ENCODE data around the gene SLC6A1.

The SLC6A1 gene

GRCh38 chr3:10972072-10972782, 20.3 kb upstream of the SLC6A1 start:
- DNase-seq = no peak

DNA sequence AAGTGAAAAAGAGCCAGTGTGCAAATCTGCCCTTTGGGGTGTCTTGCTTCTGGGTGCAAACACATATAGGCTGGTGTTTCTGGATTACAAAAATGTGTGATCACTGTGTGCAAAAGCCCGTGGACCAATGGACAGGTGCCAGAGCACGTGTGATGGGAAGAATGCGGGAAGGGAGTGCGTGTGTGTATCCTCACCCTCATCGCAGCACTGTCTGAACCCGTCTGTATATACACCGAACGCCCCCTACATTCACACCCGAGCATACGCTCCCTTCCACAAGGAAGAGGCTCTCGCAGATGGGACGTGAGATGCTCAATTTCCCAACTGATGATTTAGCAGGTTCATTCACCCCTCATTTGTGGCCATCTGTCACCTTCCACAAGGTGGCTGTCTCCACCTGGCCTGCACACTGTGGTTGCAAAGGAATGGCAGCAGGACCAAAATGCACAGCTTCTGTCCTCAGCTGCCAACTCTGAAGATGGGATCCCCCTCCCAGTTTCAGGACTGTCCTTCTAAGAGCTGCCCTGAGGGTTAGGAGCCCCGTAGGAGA, 19.4 kb upstream of the SLC6A1 start:
- DNase-seq = no peak

DNA sequence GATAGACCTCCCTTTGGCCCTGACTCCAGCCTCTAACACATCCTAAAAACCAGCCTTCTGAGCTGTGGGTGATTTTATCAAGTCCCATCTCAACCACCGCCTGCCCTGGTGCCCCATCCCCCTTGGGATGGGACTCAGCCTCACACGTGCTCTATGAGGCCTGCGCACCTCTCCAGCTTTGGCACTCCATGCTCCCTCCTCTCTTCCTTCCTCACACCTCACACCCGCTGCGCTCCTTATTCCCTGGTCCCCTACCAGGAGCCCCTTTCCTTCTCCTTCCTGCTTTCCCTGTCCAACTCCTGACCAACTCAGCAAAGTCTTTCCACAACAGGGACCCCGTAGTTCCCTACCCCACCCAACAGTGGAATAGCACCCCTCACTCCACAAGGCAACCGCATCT, 18.4 kb upstream of the SLC6A1 start:
- no peak for DNase-seq

DNA sequence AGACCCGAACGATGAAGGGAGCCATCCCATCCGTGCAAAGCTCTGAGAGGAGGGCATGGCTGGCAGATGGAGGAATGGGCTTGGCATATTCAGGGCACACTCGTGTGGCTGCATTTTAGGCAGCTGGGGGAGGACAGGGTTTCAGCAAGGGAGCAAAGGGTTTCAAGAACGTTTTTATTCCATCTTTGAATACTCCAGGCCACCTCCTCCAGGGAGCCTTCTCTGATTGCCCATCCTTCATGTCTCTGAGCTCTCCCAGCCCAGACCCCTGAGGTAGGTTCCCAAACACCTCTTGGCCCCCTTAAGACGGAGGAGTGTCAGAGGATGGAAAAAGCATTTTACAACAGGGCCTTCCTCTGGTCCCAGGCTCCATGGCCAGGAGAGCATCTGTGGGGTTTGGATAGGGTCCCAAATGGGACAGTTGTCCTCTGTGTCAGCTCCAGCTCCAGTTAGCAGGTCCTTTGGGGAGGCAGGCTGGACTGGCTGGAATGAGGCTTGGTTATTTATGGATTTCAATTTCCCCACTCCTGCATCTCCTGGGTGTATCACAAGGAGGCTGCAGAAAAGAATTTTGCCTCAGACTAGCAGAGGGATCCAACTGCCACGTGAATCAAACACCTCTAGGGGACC, 17.7 kb upstream of the SLC6A1 start:
- DNase-seq = no peak

GRCh38 chr3:10975695-10976234, 16.8 kb upstream of the SLC6A1 start:
- DNase-seq = no peak

DNA sequence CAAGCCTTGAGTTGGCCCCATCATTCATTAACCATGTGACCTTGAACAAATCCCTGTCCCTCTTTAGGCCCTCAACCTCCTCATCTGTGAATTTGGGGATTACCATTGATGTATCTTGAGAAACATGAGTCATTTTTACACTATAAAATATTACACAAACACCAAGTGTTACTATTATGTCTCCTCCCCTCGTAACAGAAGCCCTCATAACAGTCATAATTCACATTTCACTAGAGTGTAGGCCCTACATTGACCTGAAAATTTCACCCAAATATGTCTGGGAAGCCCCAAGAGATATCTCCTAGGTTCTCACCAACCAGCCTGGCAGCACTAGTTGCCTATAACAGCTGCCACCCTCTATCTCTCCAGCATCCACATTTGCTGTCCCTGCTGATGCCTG, 15.8 kb upstream of the SLC6A1 start:
- DNase-seq = no peak

DNA sequence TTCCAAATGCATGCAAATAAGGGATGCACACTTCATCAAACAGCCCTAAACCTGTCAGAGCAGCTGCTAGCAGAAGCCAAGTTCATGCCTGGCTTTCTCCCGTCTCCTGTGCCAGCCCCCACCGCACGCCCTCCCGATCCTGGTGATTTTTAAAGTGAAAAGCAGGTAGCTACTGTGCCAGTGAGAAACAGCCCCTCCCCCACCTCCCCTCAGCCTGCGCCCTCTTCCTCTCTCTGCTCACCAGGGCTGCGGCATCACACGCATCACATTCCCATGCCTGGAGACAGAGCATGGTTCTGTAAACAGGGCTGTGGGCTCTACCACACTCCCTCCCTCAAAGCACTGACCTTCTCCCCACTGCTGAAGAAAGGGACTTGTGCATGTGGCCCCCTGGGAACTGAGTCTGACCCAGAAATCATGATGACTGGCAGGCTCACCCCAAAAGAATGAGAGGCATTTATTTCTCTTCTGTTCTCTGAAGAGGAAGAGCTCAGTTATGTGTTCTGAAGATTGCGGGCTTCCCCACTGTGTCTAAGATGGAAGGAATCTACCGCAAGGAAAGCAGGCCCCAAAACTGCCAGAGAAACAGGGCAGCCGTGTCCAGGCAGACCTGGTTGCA, 14.5 kb upstream of the SLC6A1 start:
- no peak for DNase-seq

DNA sequence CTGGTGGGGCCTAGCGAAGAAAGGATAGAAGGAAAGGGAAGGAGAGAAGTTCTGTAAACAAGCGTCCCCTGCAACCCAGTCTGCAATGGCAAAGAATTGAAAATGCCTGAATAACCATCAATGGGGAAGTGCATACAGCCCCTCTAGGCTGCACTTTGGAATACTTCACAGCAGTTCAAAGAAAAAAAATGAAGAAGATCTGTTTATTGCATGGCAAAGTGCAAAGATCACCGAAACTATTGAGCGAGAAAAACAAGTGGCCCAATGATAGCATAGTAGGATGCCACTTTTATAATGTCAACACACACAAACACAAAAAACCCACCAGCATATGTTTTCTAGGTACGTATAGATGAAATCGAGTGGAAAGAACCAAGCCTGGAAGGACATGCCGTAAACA, 13.6 kb upstream of the SLC6A1 start:
- DNase-seq = no peak

GRCh38 chr3:10980312-10980711, 12.2 kb upstream of the SLC6A1 start:
- no peak for DNase-seq

DNA sequence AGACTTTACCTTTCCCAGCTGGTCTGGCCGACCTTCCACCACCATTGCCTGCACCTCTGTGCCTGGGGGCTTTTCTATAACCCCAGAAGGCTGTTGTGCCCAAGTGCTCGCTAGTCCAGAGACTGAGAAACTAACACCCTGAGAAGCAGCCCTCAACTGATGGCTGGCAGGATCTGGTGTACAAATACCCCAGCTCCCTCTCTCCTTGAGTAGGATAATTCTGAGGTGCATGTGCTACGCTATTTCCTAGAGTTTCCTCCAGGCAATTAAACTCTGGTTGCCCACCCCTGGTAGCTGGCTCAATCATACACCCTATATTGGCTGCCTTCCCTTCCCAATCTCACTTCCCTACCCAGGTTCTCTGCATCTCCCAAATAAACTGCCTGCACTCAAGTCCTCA, 11.5 kb upstream of the SLC6A1 start:
- DNase-seq = no peak

DNA sequence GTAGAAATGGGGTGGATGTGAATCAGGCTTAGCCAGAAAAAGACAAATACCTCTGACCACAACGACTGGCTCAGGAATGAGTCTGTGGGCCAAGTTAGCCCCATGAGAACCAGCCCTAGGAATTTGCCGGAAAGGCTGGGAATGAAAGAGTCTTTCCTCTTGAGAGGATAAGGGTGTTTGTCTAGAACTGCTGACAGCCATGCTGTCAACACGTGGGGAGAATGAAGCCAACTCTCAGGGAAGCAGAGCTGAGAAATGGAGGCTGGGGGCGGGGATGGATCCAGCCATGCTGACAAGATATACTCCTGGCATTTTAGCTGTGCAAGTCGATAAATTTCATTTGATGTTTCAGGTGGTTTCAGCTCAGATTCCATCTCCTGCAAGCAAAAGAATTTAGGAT, 10.6 kb upstream of the SLC6A1 start:
- DNase-seq = no peak

- no peak for DNase-seq
Measured at GRCh38 chr3:10982782-10983181, 9.8 kb upstream of the SLC6A1 start.

DNA sequence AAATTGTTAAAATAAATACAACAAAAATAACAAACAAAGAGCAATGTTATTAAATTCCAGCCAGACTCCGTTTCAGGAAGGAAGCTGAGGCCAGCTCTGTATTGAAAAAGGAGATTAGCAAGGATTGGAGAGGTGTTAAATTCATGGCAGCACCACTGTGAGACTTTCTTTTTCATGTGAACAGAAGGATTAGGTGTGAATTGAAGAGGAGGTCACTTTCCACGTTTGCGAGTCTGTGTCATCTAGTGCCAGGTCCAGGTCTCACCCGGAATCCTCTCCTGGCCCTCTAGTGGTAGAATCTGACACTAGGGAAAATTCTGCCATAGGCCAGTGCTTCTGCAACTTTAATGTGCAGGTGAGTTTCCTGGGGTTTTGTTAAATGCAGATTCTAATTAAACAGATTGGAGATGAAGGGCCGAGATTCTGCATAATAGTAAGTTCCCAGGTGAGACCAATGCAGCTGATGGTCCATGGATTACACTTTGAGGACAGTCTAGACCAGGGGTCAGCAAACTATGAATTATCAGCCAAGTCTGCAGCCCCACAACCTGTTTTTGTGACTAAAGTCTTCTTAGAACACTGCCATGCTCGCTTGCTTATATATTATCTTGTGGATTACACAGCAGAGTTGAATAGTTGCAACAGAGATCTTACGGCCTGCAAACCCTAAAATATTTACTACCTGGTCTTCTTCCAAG, 9.2 kb upstream of the SLC6A1 start:
- DNase-seq = peak; percentile 21

- DNase-seq = no peak
Measured at GRCh38 chr3:10984371-10984896, 8.1 kb upstream of the SLC6A1 start.

GRCh38 chr3:10985181-10985580, 7.4 kb upstream of the SLC6A1 start:
- DNase-seq = no peak

- DNase-seq = no peak
Measured at GRCh38 chr3:10986592-10986991, 6.0 kb upstream of the SLC6A1 start.

DNA sequence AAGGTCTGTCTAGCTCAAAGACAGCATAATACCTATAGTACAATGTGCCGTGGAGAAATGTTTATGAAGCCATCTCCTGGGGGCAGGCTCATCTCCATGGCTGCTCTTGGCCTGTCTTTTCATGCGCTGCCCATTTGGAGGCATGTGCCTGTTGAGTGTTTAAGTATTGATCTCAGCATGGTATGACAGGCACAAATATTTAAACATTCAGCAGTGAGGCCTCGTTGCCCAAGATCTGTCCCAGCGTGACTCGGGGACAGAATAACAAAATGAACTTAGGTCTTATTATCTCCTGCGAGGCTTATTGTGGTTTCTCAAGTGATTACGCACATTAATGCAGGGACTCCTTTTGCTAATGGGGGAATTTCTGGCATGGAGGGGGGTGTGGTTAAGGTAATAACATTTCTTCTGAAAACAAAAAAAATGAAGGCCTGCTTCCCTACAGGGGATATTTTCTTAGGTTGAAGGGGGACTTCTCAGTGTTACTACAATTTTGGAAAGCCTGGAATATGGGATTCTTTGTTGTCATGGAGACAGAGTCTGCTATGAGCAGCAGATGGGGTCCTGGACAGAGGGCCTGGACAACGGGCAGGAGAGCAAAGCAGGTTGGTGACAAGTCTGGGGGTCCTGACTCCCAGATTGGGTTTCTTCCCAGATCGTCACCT, 4.4 kb upstream of the SLC6A1 start:
- no peak for DNase-seq

DNA sequence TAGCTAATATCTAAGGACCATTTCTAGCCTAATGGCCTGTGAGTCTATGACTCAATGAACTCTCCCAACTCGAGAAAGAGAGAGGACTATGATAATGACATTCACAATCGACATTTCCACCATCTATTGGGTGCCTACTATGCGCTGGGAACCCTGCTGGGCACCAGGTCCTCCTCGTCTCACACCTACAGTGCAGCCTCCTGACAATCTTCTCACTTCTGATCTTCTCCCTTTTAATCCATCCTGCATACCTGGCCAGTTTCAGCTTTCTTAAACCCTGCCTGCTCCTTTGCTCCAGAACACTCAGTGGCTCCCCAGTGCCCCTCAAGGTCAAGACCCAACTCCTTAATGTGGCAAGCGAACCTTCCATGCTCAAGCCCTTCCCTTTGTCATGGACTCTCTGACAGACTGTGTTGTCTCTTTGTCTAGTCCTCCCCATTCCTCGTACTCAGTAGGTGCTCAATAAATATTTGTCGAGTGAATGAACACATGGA, 3.5 kb upstream of the SLC6A1 start:
- DNase-seq = no peak

DNA sequence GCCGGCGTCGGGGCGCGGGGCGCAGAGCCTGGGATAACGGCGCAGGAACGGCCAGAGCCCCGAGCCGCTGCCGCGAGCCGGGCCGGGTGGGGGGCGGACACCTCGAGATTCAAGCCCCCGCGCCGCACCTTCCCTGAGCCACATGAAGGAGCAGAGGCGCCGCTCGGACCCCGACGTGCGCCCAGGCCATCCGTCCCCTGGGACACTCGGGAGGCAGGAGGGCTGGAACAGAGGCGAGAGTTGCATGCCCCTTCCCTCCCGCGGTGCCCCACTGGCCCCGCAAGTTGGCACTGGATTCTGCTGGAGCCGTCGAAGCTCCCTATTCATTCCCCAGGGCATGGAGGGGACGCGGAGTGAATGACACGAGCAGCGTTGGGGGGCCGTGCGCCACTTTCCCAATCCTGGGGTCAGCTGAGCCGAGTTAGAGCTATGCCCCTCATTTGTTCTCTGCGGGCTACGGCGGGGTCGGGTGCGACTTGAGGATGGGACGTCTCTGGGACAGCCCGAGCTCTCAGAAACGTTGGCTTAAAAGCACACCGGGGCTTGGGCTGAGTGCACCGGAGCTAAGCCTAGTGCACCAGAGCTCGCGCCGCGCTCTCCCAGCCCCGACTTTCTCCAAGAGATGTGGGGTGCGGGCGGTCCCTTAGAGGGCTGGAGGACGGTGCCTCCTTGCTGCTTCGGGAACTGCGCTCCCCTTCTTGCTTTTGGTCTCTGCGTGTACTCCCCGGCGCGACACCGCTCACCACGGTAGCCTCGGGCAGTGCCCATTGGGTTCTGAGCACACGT, 588 bp downstream of the SLC6A1 start:
- no peak for DNase-seq

- no peak for DNase-seq
Measured at GRCh38 chr3:10993729-10994065, 1.1 kb downstream of the SLC6A1 start.

GRCh38 chr3:10994306-10994705, 1.8 kb downstream of the SLC6A1 start:
- DNase-seq = no peak

DNA sequence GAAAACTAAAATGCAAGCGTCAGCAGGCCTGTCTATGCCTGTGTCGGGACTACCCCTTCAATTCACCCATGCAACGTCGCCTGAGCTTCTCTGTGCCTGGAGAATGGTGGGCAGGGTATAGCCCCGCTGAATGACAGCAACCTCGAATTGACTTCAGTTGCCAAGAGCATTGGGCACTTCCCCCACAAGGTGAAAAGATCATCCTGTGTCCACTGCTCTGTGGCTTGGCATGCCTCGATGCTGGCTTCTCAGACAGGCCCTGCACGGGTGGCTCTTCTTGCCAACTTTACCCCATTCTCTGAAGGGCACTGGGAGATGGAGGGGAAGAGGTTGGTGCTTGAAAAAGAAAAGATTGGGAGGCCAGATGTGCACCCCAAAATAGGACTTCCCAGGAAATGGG, 3.3 kb downstream of the SLC6A1 start:
- DNase-seq = no peak
